Muscle of back (tissue), 11 donors: ENCODE data around the gene SLC12A7. TPM values are rescaled to one million over a fixed set of nuclear protein-coding genes. Genes with fewer than 3 reads are reported as not detected.
"Not testable (repeated sequence)": the region's sequence is repeated elsewhere in the genome, so short reads cannot be mapped to it uniquely, and the experiment has no call there.

ENCODE experiments used
- DNase-seq, 3 donors: peaks; one replicate each; pipeline versions ENCODE4 v3.0.0 to v3.0.0-alpha.2; 2013
- polyA plus RNA-seq, 10 donors: library from polyadenylated mRNA; unstranded; fragments of 120-200 nt; gene quantifications; one replicate each; pipeline ENCODE4 v1.2.1, GENCODE V29; 2013; ENCODE audit not compliant: insufficient read length in 10 of 10

The SLC12A7 gene
- polyA plus RNA-seq, 10 donors: 6.8 to 13.6 (median 8.3) TPM

DNA sequence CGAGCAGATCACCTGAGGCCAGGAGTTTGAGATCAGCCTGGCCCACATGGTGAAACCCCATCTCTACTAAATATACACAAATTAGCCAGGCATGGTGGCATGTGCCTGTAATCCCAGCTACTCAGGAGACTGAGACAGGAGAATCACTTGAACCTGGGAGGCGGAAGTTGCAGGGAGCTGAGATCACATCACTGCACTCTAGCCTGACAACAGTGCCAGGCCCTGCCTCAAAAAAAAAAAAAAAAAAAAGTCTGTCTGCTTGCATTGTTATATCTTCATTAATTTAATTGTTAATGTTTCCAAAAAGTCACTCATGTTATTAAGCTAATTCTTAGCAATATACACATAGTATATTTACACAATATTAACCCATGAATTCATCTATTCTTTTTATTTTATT lies 13.8 kb upstream of the SLC12A7 start:
- not testable (repeated sequence) for DNase-seq

DNA sequence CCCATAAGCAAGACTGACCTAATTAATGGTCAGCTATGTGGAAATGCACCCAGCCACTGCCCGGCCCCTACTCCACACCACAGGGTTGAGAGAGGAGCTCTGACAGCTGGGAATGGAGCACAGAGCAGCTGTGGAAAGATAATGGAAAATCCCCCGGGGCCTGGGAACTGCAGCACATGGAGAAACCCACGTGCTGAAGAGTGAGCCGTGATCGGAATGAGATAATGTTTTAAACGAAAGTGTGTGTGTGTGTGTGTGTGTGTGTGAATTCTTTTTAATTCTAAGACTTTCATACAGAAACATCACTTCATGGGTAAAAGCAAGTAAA lies 13.1 kb upstream of the SLC12A7 start:
- DNase-seq: peak; percentile 69 to 90 (median 72)

DNA sequence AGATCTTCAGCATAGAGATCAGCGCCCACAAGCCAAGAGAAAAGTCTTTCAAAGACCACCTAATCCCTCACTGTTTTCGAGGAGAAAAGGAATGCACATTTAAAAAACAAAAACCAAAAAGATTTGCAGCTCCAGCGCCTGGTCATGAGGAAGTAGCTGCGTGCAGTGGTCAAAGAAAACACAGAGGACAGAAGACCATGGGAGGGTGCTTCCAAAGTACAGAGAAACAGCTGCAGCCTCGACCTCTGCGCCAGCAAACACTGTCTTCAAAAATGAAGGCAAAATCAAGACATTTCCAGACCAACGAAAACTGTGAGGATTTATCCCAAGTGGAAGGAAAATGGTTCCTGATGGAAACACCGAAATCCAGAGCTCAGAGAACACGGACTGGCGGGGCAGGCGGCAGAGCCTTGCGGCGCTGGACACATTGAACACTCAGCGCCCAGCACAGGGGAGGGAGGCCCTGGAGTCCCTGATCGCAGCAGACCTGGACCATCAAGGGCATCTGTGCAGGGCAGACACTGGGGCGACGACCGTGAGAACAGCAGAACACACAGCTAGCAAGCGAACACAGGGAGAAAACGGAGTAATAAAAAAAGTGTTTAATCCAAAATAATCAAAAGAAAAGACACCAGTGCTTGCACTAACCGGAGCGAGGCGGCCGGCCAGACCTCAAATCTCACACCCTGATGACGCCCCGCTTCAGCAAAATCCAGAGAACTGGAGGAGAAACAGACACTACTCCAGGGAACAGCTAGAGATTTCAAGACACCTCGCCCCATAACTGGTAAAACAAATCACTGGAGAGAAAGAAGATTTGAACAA lies 12.6 kb upstream of the SLC12A7 start:
- peak in 1 of 3 donors; percentile 80 for DNase-seq

DNA sequence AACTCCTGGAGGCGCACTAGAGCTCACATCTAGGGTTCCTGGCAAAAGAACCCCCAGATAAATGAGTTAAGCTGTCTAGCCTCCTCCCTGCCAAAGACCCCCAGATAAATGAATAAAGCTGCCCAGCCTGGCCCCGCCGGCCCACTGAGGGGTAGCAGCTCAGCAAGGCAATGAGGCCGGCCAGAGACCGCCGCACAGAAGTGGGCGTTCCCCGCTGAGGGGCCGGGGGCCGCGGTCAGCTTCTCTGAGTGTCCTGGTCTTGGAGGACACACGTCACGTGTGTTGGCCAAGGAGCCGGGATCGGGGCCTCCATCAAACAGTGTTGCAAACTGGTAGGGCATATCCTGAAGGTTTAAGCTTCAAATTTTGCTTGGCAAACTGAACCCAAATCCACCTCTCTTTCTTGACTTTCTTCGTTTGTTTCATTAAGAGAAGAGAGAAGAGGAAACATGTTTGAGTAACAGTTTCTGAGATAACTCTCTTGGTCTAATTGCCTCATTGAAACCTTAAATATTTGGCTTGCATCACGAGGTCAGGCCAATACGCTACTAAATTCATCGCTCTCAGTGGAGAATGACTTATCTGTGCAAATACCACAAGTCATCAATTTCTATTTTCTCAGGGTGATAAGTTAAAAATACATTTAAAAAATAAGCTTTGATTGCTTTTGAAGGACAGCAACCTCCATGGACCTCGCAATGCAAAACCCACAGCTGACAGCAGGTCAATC lies 11.7 kb upstream of the SLC12A7 start:
- DNase-seq: no peak

DNA sequence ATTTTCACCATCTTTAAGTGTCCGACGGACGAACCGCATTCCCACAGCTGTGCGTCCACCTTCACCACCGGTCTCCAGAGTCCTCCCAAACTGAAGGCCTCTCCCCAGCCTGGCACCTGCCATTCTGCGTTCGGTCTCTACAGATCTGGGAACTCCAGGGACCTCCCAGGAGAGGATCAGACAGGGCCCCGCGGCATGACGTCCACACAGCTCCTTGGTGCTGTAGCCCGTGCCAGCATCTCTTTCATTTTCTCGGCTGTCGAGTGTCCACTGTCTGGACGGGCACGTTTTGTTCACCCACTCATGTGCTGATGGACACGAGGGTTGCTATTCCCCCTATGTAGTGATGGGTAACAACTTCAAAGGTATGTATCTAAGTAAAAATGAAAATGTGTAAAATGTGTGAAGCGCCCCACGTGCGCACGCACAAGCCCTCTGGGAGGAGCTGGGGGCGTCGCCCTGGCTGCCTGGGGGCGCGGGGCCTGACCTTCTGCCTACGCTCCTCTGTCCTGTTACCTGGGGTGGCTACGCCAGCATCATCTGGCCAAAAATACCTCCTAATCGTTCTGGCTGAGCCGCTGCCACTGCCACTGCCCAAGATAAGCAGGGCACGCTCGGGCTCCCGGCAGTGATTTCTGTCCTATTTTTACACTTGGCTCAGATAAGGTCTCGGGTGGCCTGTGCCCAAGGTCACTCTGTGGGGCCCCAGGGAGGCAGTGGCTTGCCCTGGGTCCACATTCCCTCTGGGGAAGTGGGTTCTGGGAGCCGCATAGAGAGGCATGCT lies 10.8 kb upstream of the SLC12A7 start:
- no peak for DNase-seq

DNA sequence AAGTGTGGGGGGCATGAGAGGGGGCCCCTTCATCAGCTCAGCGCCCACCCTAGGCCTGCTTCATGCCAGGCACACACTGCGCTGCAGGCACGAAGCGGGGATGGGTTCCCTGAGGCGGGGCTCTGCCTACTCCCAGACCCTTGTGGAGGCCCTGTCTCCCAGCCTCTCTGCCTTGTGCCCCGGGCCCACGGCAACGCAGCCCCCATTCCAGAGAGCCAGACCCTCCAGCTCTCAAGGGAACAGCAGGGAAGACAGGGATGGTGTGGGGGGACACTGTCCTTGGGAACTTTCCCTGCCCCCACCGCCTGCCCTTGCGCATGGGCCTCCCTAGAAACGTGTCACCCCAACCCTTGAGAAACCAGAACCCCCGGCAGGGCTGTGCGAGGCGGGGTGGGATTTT lies 10.0 kb upstream of the SLC12A7 start:
- no peak for DNase-seq

DNA sequence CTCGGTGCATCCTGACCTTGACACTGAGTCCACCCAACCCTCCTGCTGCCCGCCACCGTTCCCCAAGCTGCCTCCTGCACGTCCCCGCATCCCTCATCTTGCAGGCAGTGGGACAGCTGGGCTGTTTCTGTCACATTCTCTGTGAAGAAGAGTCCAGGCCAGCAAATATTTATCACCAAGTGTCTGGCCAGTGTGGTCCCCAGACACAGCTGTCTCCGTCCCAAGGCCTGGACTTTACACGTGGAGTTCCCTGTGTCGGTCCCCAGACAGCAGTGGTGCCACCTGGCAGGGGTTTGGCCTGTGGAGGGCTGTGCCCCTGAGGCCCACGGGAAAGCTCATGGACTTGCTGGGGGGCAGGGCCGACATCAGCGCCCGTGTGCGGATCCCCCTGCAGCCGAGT lies 9.2 kb upstream of the SLC12A7 start:
- DNase-seq: no peak

DNA sequence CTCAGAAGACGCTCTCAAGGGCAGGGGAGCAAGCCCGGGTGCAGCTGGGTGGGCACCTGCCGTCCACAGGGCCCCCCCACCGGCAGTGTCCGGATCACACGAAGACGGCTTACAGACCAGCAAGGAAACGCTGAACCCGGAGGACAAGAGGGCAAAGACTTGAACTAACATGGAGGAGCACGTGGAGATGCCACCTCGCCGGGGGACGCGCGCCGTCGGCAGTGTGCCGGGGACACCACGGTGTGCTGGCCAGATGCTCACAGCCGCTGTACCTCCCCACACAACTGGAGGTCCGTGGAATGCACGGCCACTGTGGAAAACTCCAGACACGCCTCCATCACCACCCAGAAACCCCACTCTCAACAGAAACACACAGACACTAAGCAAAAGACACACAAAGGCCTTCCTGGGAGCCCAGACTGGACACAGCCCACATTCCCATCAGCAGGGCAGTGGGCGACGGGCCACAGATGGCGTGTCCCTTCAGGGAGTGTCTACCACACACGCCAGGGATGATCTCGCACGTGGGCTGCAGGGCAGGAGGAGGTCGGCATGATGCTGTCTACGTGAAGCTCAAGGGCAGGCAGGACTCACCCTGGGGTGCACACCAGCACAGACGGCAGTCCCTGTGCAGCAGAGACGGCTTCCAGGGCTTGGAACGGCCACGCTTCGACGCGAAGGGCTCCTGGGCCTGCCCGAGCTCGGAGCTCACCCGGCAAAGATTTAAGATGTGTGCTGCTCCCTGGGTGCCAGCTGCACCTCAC lies 8.6 kb upstream of the SLC12A7 start:
- DNase-seq: no peak

DNA sequence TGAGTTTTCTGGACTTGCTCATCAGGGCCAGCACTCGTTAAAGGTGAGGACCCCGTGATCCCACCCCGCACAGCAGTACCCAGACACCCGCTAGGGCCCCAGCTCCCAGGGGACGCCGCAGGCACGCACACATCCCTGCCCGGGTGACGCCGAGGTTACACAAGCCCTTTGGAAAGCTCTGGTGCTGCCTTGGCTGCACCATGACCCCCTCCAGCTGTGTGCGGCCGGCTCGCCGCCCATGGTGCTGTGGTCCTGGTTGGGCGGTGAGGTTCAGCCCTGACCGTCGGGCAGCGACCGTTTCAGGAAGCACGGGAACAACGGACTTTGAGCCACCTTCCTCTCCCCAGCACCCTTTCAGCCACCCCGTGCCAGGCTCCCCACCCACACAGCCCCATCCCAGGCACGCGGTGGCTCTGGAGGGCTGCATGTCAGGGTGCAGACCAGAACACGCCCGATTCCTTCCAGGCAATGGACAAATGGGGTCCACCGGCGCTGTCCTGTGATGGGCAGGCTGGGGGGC lies 7.5 kb upstream of the SLC12A7 start:
- no peak for DNase-seq

DNA sequence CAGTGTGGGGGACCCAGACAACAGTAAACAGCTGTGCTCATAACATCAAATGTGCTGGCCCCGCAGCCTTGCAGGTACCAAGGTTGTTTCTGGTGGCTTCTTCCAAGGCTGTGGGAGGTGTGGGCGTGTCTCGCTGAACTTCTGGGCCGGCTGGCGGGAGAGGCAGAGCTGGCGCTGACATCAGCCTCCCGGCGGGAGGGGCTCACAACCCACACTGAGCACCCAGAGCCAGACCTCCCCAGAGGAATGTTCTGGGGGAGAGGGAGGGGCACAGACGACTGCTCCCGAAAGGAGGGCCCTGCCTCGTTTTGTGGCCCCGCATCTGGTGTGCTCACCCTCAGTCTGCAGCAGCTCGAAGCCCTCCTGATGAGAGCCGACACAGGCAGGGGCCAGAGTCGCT lies 6.9 kb upstream of the SLC12A7 start:
- DNase-seq: peak in 1 of 3 donors; percentile 66

DNA sequence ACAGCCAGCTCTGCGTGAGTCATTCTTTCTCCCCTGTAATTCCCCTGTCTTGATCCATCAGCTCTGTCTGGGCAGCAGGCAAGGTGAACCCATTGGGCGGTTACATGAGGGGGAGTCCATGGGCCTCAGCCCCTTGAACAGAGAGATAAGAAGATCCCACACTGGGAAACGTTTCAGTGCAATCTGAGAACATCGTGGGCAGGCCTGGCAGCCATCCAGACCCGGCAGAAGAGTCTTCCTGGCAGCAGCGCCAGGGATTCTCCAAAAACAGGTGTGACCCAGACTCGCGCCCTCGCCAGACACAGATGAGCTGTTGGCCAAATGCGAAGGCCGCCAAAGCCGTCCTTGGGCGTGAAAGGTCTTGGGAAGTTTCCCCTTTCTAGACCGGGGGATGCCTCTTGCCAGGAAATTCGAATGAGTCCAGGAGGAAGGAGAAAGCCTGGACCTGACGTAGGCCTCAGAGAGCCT lies 6.4 kb upstream of the SLC12A7 start:
- peak; percentile 64 to 80 (median 70) for DNase-seq

DNA sequence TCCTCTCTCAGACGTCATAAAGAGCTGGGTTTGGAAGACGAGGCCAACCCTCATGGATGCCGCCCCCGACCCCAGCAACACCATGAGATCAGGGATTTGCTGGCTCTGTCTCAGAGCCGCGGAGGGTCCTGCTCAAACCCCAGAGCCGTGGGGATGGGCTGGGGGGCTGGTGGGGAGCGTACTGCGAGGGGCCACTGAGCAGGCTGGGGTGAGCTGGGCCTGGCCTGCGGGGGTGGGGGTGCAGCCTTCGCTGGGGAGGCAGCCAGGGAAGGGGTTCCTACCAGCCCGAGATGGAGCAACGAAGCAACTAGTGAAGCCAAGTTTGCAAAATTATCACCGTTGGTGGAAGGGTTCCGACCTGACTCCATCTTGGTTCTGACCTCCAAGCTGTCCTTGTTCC lies 5.1 kb upstream of the SLC12A7 start:
- DNase-seq: no peak

DNA sequence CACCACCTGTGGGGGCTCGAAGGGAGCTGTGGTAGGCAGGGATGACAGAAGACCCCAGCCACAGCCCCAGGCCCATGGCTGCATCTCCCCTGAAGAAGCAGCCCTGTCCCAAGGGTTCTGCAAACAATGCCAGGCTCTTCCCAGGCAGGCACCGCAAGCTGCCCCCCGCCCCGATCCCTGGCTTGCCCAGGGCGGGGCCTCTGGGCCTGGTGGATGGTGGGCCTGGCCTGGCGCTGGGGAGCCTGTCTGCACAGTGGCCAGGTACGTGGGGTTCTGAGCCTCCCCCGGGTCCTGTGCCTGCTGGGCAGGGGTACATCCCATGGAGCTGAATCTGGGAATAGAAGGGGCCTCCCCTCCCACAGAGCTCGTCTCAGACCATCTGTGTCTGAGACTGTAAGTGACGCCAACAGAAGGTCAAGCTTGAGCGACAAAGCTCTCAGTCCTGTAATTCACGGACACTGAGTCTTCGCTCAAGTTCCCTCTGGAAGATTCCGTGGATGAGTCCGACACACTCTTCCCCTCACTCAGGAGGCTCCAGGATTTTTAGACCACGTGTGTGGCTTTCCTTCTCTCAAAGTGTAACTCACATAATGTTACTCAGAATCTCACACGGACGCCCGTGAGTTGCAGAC lies 4.4 kb upstream of the SLC12A7 start:
- DNase-seq: no peak

DNA sequence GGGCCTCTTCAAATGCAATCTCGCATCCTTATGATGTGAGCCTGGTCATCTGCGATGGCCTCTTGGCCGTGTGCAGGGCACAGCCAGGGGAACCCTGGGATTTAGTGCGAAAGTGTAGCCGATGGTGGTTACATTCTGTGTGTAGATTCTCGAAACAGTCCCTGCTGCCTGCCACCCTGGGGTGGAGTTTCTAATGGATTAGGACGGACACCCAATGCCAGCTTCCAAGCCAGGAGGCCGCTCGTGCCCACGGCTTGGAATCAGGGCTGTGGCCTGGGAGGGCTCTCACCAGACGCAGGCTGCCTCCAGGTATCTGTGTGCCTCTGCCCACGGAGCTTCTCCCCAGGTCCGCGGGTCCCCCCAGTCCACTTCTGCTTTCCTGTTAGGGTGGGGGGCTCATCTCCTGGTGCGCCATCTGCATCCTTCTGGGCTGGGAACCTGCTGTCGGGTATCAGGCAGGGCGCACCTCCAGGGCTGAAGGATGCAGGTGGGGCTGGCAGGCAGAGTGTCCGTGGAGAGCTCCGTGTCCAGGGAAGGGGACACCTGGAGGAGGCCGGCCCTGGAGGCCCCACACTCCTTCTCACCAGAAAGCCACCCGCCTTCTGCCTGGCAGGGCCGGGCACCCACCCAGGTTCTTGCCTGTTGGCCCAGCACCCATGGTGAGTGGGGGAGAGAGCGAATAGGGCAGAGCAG lies 3.4 kb upstream of the SLC12A7 start:
- no peak for DNase-seq

DNA sequence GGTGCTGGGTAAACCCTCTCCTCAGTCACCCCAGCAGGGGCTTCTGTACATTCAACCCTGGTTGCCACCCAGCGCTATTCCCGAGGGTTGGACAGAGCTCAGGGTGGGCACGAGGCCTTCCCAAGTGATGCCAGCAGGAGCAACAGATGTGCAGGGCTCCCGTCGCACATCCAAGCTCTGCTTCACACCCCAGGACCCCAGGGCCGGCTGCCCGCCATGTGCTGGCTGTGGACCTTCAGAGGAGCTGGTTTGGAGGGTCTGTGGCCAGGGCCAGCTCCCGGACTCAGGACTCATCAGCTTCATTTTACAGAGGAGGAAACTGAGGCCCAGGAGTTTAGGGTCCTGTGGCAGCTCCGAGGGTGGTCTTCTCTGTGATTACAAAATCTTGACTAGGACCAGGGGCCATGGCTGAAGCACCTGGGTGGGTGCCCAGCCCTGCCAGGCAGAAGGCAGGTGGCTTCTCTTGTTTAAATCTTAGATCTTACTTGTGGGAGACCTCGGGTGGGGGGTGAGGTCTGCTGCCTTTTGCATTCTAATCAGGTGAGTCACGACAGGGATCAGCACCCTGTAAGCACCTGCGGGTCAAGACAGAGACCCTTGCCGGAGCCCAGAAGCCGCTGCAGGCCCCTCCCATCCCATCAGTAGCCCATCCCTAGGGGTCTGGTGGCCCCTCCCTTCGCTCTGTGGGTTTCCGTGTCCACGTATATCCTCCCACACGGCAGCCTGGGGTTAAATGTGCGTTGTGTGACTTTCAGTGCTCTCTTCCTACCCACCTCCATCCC lies 2.1 kb upstream of the SLC12A7 start:
- no peak for DNase-seq

DNA sequence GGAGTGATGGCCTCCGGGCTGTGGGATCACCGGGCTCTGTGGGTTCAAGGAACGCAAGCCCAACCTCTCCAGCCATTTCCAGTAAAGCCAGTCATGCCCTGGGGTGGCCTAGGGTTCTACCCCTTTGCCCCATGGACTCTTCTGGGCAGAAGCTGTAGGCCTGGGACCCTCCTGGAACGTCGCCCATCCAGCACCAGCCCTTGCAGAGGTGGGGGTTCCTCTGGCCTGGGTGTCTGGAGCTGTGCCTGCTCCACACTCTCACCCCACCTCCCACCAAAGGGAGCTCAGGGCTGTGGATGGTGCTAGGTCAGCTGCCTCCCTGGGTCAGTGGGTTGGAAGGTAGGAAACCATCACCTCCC lies 1.4 kb upstream of the SLC12A7 start:
- DNase-seq: no peak

DNA sequence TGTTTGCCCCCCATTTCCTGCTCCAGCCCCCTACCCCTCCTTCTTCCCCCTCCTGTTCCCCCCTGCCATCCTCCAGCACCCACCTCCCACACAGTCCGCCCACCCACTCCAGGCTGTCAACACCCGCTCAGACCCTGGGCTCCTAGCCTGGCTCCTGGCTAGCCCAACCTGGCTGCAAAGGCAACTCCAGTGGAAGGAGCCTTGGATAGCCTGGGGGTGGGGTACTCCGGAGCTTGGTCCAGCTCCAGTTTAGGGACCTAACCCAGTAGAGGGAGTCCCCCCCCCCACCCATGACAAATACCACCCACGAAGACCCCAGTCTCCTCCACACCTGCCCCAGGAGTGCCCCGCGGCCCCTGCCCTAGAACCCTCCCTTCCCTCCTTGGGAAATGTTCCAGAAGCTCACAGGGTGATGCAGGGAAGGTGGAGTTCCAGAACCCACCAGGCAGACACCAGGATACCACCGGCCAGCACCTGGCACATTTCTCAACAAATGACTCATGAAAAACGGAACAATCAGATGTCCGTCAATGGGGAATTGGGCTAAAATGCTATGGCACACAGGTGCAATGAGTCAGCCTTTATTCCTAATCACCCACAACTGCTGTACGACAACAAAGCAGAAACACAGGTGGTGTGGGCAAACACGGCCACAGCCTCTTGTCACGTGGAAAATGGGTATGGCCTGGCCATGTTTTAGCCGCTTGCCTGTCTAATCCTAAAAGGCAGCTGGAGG lies 901 bp upstream of the SLC12A7 start:
- DNase-seq: no peak

DNA sequence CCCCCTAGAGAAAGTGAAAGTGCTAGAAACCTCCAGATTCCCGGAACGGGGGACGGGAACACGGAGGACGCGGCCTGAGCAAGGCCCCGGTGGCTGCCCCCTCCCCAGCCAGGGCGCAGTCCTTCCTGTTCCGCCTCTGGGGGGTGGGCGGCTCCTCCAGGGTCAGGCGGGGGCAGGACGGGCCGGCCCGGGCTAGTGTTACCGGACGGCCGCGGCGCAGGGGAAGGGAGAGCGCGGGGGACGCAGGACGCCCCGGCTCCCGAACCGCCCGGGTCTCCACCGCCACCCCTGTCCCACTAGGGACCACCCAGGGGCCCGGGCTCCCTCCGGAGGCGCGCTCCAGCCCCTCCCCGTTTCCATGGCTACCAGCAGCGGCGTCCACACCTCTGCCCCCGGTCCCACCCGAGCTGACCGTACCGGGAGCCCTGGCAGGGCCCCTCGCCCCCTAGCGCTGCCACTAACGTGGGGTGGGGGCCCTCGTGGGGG lies 579 bp downstream of the SLC12A7 start:
- DNase-seq: peak in 1 of 3 donors; percentile 75
